ENCODE measurements around the gene CXCL11. TPM values are rescaled to one million over a fixed set of nuclear protein-coding genes. Genes with fewer than 3 reads are reported as not detected.

CXCL11 gene
- total and polyA plus RNA-seq, 2 experiments from 2014 or later: not detected

GRCh38 chr4:76029300-76029699 lies 6.6 kb downstream of the CXCL11 start:
- no peak overlapping the region for H2AFZ ChIP-seq
- H3K9me3 ChIP-seq (ENCODE audit: low read depth): no peaks in the 10 kb centered on the region
- no peaks in the 10 kb centered on the region for H3F3A ChIP-seq (ENCODE audit: insufficient read depth)
- 20 to 24% methylated on average over 2 of the region's 2 CpGs for WGBS, 2 experiments (ENCODE audit: low coverage in 1 of 2, low lambda C conversion rate in 2 of 2, missing lambda C conversion rate in 2 of 2)
- H3K36me3 ChIP-seq (ENCODE audit: low read depth): no peaks in the 10 kb centered on the region
- no peak for TF ChIP-seq EZH2phosphoT487 (IDR thresholded peaks at IDR 0.05; ENCODE audit: insufficient read depth, low read depth)
- no peak for TF ChIP-seq EZH2 (IDR thresholded peaks at IDR 0.05; ENCODE audit: insufficient read depth, poor library complexity, severe bottlenecking)
- in situ Hi-C loops (cut with MboI): no loop called here
- H3K4me2 ChIP-seq (ENCODE audit: unreplicated experiment): no peak overlapping the region
- H3K4me3 ChIP-seq: no peak overlapping the region
- DNase-seq: no peak
- H3K27me3 ChIP-seq (replicated peaks; ENCODE audit: insufficient read depth): peaks cover 32% of the 10 kb centered on the region
- H3K27ac ChIP-seq: no peak overlapping the region
- no peak overlapping the region for H3K9ac ChIP-seq
- no peaks in the 10 kb centered on the region for H3K4me1 ChIP-seq (ENCODE audit: insufficient read depth)
- H3K9me2 ChIP-seq (ENCODE audit: insufficient read depth): no peaks in the 10 kb centered on the region
- H3K79me2 ChIP-seq (ENCODE audit: insufficient read depth): no peaks in the 10 kb centered on the region
- no peaks in the 10 kb centered on the region for H4K20me1 ChIP-seq (ENCODE audit: insufficient read depth)

- no peaks in the 10 kb centered on the region for H3K79me2 ChIP-seq (ENCODE audit: insufficient read depth)
- in situ Hi-C loops (cut with MboI): no loop called here
- H3K27me3 ChIP-seq (replicated peaks; ENCODE audit: insufficient read depth): peaks cover 31% of the 10 kb centered on the region
- H3K4me1 ChIP-seq (ENCODE audit: insufficient read depth): no peaks in the 10 kb centered on the region
- no peaks in the 10 kb centered on the region for H4K20me1 ChIP-seq (ENCODE audit: insufficient read depth)
- H3K27ac ChIP-seq: no peak overlapping the region
- DNase-seq: no peak
- H3K9me2 ChIP-seq (ENCODE audit: insufficient read depth): no peaks in the 10 kb centered on the region
- no peaks in the 10 kb centered on the region for H3F3A ChIP-seq (ENCODE audit: insufficient read depth)
- H2AFZ ChIP-seq: no peak overlapping the region
- WGBS, 2 experiments (ENCODE audit: low coverage in 1 of 2, low lambda C conversion rate in 2 of 2, missing lambda C conversion rate in 2 of 2): 68 to 69% methylated on average over 6 of the region's 6 CpGs
- H3K9me3 ChIP-seq (ENCODE audit: low read depth): no peaks in the 10 kb centered on the region
- TF ChIP-seq EZH2 (IDR thresholded peaks at IDR 0.05; ENCODE audit: insufficient read depth, poor library complexity, severe bottlenecking) (no peak), EZH2phosphoT487 (IDR thresholded peaks at IDR 0.05; ENCODE audit: insufficient read depth, low read depth) (no peak)
- H3K4me2 ChIP-seq (ENCODE audit: unreplicated experiment): no peak overlapping the region
- no peaks in the 10 kb centered on the region for H3K36me3 ChIP-seq (ENCODE audit: low read depth)
- H3K4me3 ChIP-seq: no peak overlapping the region
- H3K9ac ChIP-seq: no peak overlapping the region
Measured at GRCh38 chr4:76028350-76028765, 7.5 kb downstream of the CXCL11 start.

- Histone ChIP-seq H3F3A (ENCODE audit: insufficient read depth) (no peaks in the 10 kb centered on the region), H3K9me3 (ENCODE audit: low read depth) (no peaks in the 10 kb centered on the region), H3K4me1 (ENCODE audit: insufficient read depth) (no peaks in the 10 kb centered on the region), H3K27me3 (replicated peaks; ENCODE audit: insufficient read depth) (peaks cover 21% of the 10 kb centered on the region), H3K27ac (no peak overlapping the region), H3K4me2 (ENCODE audit: unreplicated experiment) (no peak overlapping the region), H2AFZ (no peak overlapping the region), H3K9ac (no peak overlapping the region), H3K79me2 (ENCODE audit: insufficient read depth) (no peaks in the 10 kb centered on the region), H3K4me3 (no peak overlapping the region), H3K36me3 (ENCODE audit: low read depth) (no peaks in the 10 kb centered on the region), H3K9me2 (ENCODE audit: insufficient read depth) (no peaks in the 10 kb centered on the region), H4K20me1 (ENCODE audit: insufficient read depth) (no peaks in the 10 kb centered on the region)
- no peak for TF ChIP-seq EZH2phosphoT487 (IDR thresholded peaks at IDR 0.05; ENCODE audit: insufficient read depth, low read depth)
- no peak for TF ChIP-seq EZH2 (IDR thresholded peaks at IDR 0.05; ENCODE audit: insufficient read depth, poor library complexity, severe bottlenecking)
- in situ Hi-C loops (cut with MboI): no loop called here
- WGBS, 2 experiments (ENCODE audit: low coverage in 1 of 2, low lambda C conversion rate in 2 of 2, missing lambda C conversion rate in 2 of 2): 88 to 91% methylated on average over 4 of the region's 4 CpGs
- no peak for DNase-seq
Measured at GRCh38 chr4:76024065-76024464, 11.8 kb downstream of the CXCL11 start.

- no peak within 1 kb of the TSS for H3K9ac ChIP-seq
- no peak for TF ChIP-seq EZH2 (IDR thresholded peaks at IDR 0.05; ENCODE audit: insufficient read depth, poor library complexity, severe bottlenecking)
- TF ChIP-seq EZH2phosphoT487 (IDR thresholded peaks at IDR 0.05; ENCODE audit: insufficient read depth, low read depth): no peak
- no peak within 1 kb of the TSS for H3K4me3 ChIP-seq
- H3K9me3 ChIP-seq (ENCODE audit: low read depth): no peaks in the 10 kb centered on the region
- no peak within 1 kb of the TSS for H2AFZ ChIP-seq
- WGBS, 2 experiments (ENCODE audit: low coverage in 1 of 2, low lambda C conversion rate in 2 of 2, missing lambda C conversion rate in 2 of 2): 14 to 23% methylated on average over 3 of the region's 3 CpGs
- H3K79me2 ChIP-seq (ENCODE audit: insufficient read depth): no peaks in the 10 kb centered on the region
- H4K20me1 ChIP-seq (ENCODE audit: insufficient read depth): no peaks in the 10 kb centered on the region
- H3K4me1 ChIP-seq (ENCODE audit: insufficient read depth): no peaks in the 10 kb centered on the region
- H3K27me3 ChIP-seq (replicated peaks; ENCODE audit: insufficient read depth): peaks cover 15% of the 10 kb centered on the region
- H3K27ac ChIP-seq: no peak within 1 kb of the TSS
- no peak within 1 kb of the TSS for H3K4me2 ChIP-seq (ENCODE audit: unreplicated experiment)
- no peaks in the 10 kb centered on the region for H3K9me2 ChIP-seq (ENCODE audit: insufficient read depth)
- in situ Hi-C loops (cut with MboI): no loop called here
- no peak for DNase-seq
- H3F3A ChIP-seq (ENCODE audit: insufficient read depth): no peaks in the 10 kb centered on the region
- no peaks in the 10 kb centered on the region for H3K36me3 ChIP-seq (ENCODE audit: low read depth)
Measured at GRCh38 chr4:76023389-76023788, 12.5 kb downstream of the CXCL11 start, which contains the start of gene CXCL10. Gene CXCL10 (minus strand): TSS chr4:76023497. CDS start chr4:76023431, 66 bp downstream.

- TF ChIP-seq EZH2 (IDR thresholded peaks at IDR 0.05; ENCODE audit: insufficient read depth, poor library complexity, severe bottlenecking): no peak
- TF ChIP-seq EZH2phosphoT487 (IDR thresholded peaks at IDR 0.05; ENCODE audit: insufficient read depth, low read depth): no peak
- H3K27me3 ChIP-seq (replicated peaks; ENCODE audit: insufficient read depth): peaks cover 9% of the 10 kb centered on the region; the same call in 1 of the 2 replicates
- no peak overlapping the region for H3K27ac ChIP-seq
- no peaks in the 10 kb centered on the region for H3K4me1 ChIP-seq (ENCODE audit: insufficient read depth)
- DNase-seq: no peak
- H3K79me2 ChIP-seq (ENCODE audit: insufficient read depth): no peaks in the 10 kb centered on the region
- no peaks in the 10 kb centered on the region for H3F3A ChIP-seq (ENCODE audit: insufficient read depth)
- no peak overlapping the region for H3K4me3 ChIP-seq
- no peaks in the 10 kb centered on the region for H3K9me3 ChIP-seq (ENCODE audit: low read depth)
- H4K20me1 ChIP-seq (ENCODE audit: insufficient read depth): no peaks in the 10 kb centered on the region
- H3K9ac ChIP-seq: no peak overlapping the region
- H3K4me2 ChIP-seq (ENCODE audit: unreplicated experiment): no peak overlapping the region
- in situ Hi-C loops (cut with MboI): no loop called here
- H3K9me2 ChIP-seq (ENCODE audit: insufficient read depth): no peaks in the 10 kb centered on the region
- 70 to 78% methylated on average over 2 of the region's 2 CpGs for WGBS, 2 experiments (ENCODE audit: low coverage in 1 of 2, low lambda C conversion rate in 2 of 2, missing lambda C conversion rate in 2 of 2)
- no peaks in the 10 kb centered on the region for H3K36me3 ChIP-seq (ENCODE audit: low read depth)
- no peak overlapping the region for H2AFZ ChIP-seq
Measured at GRCh38 chr4:76022677-76023076, 13.2 kb downstream of the CXCL11 start.

Data from GM23248 (cell line).